GM18499 (cell line): ENCODE data around the gene CEBPZ.

ENCODE experiments used
- ATAC-seq: cut with Tn5 transposase; IDR thresholded peaks from one replicate; pipeline ENCODE4 v1.9.1; 2021; ENCODE audit warnings: moderate number of reproducible peaks; ENCODE audit not compliant: insufficient read depth, unreplicated experiment

Gene CEBPZ

GRCh38 chr2:37188570-37188969, 42.8 kb downstream of the CEBPZ start, which contains the start of gene SULT6B1:
TSS of gene SULT6B1 (minus strand) at chr2:37188670. CDS start at chr2:37188640, 30 bp downstream.
- no peak for ATAC-seq

GRCh38 chr2:37181726-37182684, 49.4 kb downstream of the CEBPZ start:
- no peak for ATAC-seq

DNA sequence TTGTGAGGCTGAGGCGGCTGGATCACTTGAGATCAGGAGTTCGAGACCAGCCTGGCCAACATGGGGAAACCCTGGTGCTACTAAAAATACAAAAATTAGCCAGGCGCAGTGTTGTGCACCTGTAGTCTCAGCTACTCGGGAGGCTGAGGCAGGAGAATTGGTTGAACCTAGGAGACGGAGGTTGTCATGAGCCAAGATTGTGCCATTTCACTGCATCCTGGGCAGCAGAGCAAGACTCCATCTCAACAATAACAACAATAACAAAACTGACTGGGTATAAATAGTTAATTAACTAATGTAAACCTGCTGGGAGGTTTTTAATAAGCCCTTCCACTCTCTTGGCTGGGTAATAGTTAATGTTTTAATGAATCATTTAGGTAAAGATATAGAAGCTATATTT, 50.8 kb downstream of the CEBPZ start:
- ATAC-seq = no peak

- ATAC-seq = no peak
These were observed 51.3 kb downstream of the CEBPZ start for GRCh38 chr2:37180006-37180639.

DNA sequence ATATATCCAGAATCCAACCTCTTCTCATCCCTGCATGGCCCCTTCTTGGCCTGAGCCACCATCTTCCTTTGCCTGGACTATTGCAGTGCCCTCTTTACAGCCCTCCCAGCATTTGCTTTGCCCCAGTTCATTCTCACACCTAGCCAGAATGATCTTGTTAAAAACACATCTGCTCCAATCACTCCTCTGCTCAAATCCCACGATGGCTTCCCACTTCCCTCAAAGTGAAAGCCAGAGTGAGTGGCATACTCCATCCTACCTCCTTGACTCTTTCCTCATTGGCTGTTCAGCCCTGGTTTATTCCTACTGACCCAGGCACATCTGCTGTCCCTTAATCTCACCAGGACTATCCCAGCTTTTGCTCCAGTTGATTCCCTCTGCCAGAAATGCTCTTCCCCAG, 57.7 kb downstream of the CEBPZ start:
- no peak for ATAC-seq

DNA sequence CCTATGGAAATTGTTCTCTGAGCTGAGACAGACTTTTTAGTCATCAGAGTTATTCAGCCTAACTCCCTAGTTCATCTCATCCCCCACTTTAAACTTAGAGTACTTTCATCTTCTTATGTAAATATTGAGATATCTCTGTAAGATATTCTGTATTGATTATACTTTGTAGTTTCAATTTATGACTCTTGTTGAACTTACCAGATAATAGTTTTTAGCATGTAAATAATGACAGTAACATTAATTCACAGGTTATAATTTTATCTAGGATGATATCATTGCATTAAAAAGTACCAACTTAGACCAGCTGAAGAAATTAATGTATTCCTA, 59.8 kb downstream of the CEBPZ start:
- ATAC-seq = no peak

GRCh38 chr2:37168217-37168981, 63.0 kb downstream of the CEBPZ start:
- ATAC-seq = no peak

- ATAC-seq = no peak
These were observed 63.7 kb downstream of the CEBPZ start for GRCh38 chr2:37167636-37168180.

DNA sequence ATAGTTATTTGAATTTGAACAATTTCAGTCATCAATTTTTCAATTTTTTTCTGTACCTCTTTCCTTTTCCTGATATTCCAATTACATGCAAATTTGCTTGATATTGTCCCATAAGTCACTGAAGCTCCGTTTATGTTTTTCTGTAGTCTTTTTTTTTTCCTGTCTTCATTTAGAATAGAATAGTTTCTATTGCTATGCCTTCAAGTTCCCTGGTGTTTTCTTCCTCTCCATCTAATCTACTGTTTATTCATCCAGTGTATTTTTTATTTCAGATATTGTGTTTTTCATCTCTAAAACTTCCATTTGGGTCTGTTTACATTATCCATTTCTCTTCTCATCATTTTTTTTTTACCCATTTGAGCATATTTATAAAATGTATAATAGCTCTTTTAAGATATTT, 66.6 kb downstream of the CEBPZ start:
- no peak for ATAC-seq

- peak; percentile 43 for ATAC-seq
These were observed 74.3 kb downstream of the CEBPZ start, which contains the start of gene EIF2AK2 for GRCh38 chr2:37156857-37157714. TSS of gene EIF2AK2 (minus strand) at chr2:37156980. CDS start at chr2:37147806, 9,174 bp downstream.

DNA sequence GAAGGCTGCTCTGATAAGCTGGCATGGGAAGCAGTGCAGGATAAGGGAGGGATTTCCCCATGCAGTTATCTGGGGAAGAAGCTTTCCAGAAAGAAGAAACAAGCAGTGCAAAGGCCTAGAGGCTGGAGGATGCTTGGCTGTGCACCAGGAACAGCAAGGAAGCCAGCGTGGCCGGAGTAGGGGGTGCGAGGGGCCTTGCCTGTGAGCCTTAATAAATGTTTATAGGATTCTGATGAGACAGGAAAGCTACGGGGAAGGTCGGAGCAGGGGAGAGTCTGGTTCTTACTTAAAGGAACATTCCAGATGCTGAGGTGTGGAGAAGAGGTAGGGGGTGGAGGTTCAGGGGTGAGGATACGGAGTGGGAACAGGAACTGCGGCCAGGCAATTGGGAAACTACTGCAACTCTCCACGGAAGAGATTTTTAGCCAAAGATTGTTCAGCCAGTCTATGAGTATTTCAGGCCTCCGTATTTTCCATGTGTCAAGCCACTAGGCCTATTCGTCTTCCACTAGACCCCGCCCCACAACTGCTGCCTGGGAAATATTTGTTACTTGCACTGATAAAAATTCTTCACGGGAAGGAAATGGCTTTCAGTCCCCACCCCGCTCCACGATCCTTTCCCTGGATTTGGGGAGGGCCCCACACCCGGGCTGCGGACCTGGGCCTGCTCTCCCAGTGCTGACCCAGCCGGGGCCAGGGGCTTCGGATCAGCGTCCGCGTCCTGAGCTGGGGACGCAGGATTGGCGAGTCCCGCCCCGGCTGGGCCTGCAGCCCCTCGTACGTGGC, 75.1 kb downstream of the CEBPZ start:
- ATAC-seq = peak; percentile 10

GRCh38 chr2:37154785-37155184, 76.6 kb downstream of the CEBPZ start:
- no peak for ATAC-seq

DNA sequence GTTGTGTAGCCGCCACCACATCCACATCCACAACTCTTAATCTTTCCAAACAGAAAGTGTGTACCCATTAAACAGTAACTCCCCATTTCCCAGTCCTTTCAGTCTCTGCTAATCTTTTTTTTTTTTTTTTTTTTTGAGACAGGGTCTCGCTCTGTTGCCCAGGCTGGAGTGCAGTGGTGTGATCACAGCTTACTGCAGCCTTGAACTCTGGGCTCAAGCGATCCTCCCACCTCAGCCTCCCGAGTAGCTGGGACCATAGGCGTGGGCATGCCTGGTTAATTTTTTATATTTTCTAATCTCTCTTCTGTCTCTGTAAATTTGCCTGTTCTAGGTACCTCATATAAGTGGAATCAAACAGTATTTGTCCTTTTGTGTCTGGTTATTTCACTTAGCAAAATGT, 78.2 kb downstream of the CEBPZ start:
- ATAC-seq = no peak
